K562 (cell line): ENCODE measurements around the gene BANK1. TPM values are rescaled to one million over a fixed set of nuclear protein-coding genes. Genes with fewer than 3 reads are reported as not detected.

Source experiments
- ATAC-seq: fragments of 200-7000 bp; cut with Tn5 transposase; 3 replicates; pipeline ENCODE4 v1.9.1; 2020; ENCODE audit warnings: moderate library complexity
- BruUV-seq: library from RNA; stranded (reverse); fragments of 400-500 nt; replicated peaks from 2 replicates; lab custom pipeline; 2021; lab: Mats Ljungman, UMichigan
- CTCF ChIA-PET: fragments of 300-600 bp; formaldehyde crosslinking; extraction: SDS; loops from one replicate; lab custom pipeline; 2021; ENCODE audit warnings: low intra/inter-chr PET ratio; lab: Yijun Ruan, JAX
- POLR2A ChIA-PET: fragments of 300-600, 350-650 bp; sonication (Branson Sonifier 250); formaldehyde crosslinking; extraction: SDS; loops from one replicate; lab custom pipeline; 2021; ENCODE audit warnings: antibody characterized with exemption, inconsistent platforms; lab: Yijun Ruan, JAX
- DNase-seq, 4 experiments: peaks; one replicate each; pipeline versions ENCODE4 v3.0.0 to v3.0.0-alpha.2; 2011 to 2018; ENCODE audit warnings: low spot score in 3 of 4, mixed read lengths in 3 of 4; ENCODE audit errors: extremely low read depth in 1 of 4
- FAIRE-seq: peaks from 2 replicates; lab custom pipeline; 2011; peaks lifted over from hg19 to GRCh38; lab: Jason Lieb, UNC
- H2AFZ ChIP-seq: 2 replicates; pipeline ENCODE4 v1.6.0; 2011; ENCODE audit warnings: low read depth, low read length, control low read depth, inconsistent platforms
- H3K27ac ChIP-seq: fragments of 200-600 bp; 3 replicates; pipeline ENCODE4 v1.8.0; 2011; ENCODE audit warnings: low read depth, mild to moderate bottlenecking, control low read depth, inconsistent platforms, low read length, moderate library complexity, mixed read lengths; ENCODE audit errors: extremely low read depth
- H3K27me3 ChIP-seq, 2 experiments: fragments of 300-600 bp in 1 of 2; 2 replicates in 1 of 2; 3 replicates in 1 of 2; pipeline versions ENCODE4 v1.6.0 to v1.8.0; 2011; ENCODE audit warnings: inconsistent platforms in 2 of 2, low read length in 2 of 2, mild to moderate bottlenecking in 1 of 2, mixed read lengths in 1 of 2, moderate library complexity in 1 of 2; ENCODE audit not compliant: control insufficient read depth in 2 of 2, insufficient read depth in 2 of 2
- H3K36me3 ChIP-seq: fragments of 300-600 bp; 3 replicates; pipeline ENCODE4 v1.8.0; 2011; ENCODE audit warnings: mild to moderate bottlenecking, low read length, inconsistent platforms; ENCODE audit not compliant: control insufficient read depth, insufficient read depth
- H3K4me1 ChIP-seq, 2 experiments: fragments of 200-600 bp in 1 of 2; replicated peaks in 1 of 2; 2 replicates in 1 of 2; 3 replicates in 1 of 2; pipeline versions ENCODE4 v1.5.1 to v1.8.0; 2011; ENCODE audit warnings: inconsistent platforms in 2 of 2, low read length in 2 of 2, mild to moderate bottlenecking in 1 of 2, mixed read lengths in 1 of 2, moderate library complexity in 1 of 2; ENCODE audit not compliant: control insufficient read depth in 2 of 2, insufficient read depth in 2 of 2
- H3K4me2 ChIP-seq: 2 replicates; pipeline ENCODE4 v1.6.1; 2011; ENCODE audit warnings: low read length, control low read depth, inconsistent platforms, mixed read lengths; ENCODE audit not compliant: insufficient read depth
- H3K4me3 ChIP-seq: fragments of 200-600 bp; sonication (generic), shearing (Covaris generic); 2 replicates; pipeline ENCODE4 v1.5.1; 2016; ENCODE audit warnings: control low read depth, inconsistent platforms
- H3K79me2 ChIP-seq: fragments of 200-600 bp; 3 replicates; pipeline ENCODE4 v1.8.0; 2011; ENCODE audit warnings: low read length, inconsistent platforms; ENCODE audit not compliant: control insufficient read depth, insufficient read depth
- H3K9ac ChIP-seq, 2 experiments: 2 replicates each; pipeline versions ENCODE4 v1.6.0 to v1.6.1; 2011; ENCODE audit warnings: low read depth in 2 of 2, low read length in 2 of 2, control low read depth in 1 of 2, inconsistent platforms in 1 of 2, mild to moderate bottlenecking in 1 of 2, mixed read lengths in 1 of 2; ENCODE audit not compliant: insufficient read depth in 1 of 2
- H3K9me1 ChIP-seq: one replicate; pipeline ENCODE4 v1.6.0; 2011; ENCODE audit warnings: inconsistent platforms, mild to moderate bottlenecking, low read length, moderate library complexity; ENCODE audit not compliant: control insufficient read depth, insufficient read depth
- H3K9me3 ChIP-seq: replicated peaks from 2 replicates; pipeline ENCODE4 v1.5.1; 2011; ENCODE audit warnings: low read depth, low read length, inconsistent platforms; ENCODE audit not compliant: control insufficient read depth, insufficient read depth
- H4K20me1 ChIP-seq: replicated peaks from 2 replicates; pipeline ENCODE4 v1.6.1; 2011; ENCODE audit warnings: low read length, inconsistent platforms, mixed read lengths; ENCODE audit not compliant: control insufficient read depth, insufficient read depth
- GATAD2A ChIP-seq: fragments of 450-650 bp; IDR thresholded peaks from 2 replicates; pipeline ENCODE4 v1.6.1; 2017
- HDAC6 ChIP-seq: IDR thresholded peaks from 2 replicates; pipeline ENCODE4 v1.6.1; 2012; ENCODE audit warnings: low read depth, mild to moderate bottlenecking, control low read depth, inconsistent platforms, low read length, moderate library complexity
- HINFP ChIP-seq: fragments of 450-650 bp; conservative IDR thresholded peaks from 2 replicates; pipeline ENCODE4 v1.6.1; 2016; ENCODE audit warnings: missing genetic modification characterization, low read depth, mild to moderate bottlenecking, control low read depth, missing compliant biosample characterization
- MAFK ChIP-seq: IDR thresholded peaks from 2 replicates; pipeline ENCODE4 v1.6.1; 2011; ENCODE audit warnings: low read length, improper control_type of control experiment
- SETDB1 ChIP-seq: IDR thresholded peaks from one replicate; pipeline ENCODE4 v1.6.1; 2012; ENCODE audit warnings: low read length, control low read depth, inconsistent platforms
- SMC3 ChIP-seq: conservative IDR thresholded peaks from 2 replicates; pipeline ENCODE4 v1.6.1; 2011; ENCODE audit warnings: low read depth, low read length, improper control_type of control experiment; ENCODE audit not compliant: insufficient read depth
- SRSF1 ChIP-seq: fragments of 200-400 bp; formaldehyde crosslinking; IDR thresholded peaks from 2 replicates; pipeline ENCODE4 v1.6.1; 2017; ENCODE audit warnings: mild to moderate bottlenecking, low read depth, low read length, moderate library complexity
- SUPT5H ChIP-seq: fragments of 450-650 bp; IDR thresholded peaks from 2 replicates; pipeline ENCODE4 v1.6.1; 2016
- ZNF197 ChIP-seq: fragments of 200-800 bp; sonication (Bioruptor generic); IDR thresholded peaks from 2 replicates; pipeline ENCODE4 v1.6.1; 2016; ENCODE audit warnings: low read depth, missing genetic modification characterization, missing compliant biosample characterization
- ZNF263 ChIP-seq: sonication (generic); formaldehyde crosslinking; IDR thresholded peaks from 2 replicates; pipeline ENCODE4 v1.8.0; 2022; ENCODE audit warnings: mild to moderate bottlenecking, missing genetic modification reagents, borderline replicate concordance
- ZNF324 ChIP-seq: fragments of 250-450 bp; sonication (Bioruptor Pico); IDR thresholded peaks from 2 replicates; pipeline ENCODE4 v1.4.0; 2020; ENCODE audit warnings: mild to moderate bottlenecking
- ZNF79 ChIP-seq: fragments of 250-450 bp; sonication (Bioruptor Pico); IDR thresholded peaks from 2 replicates; pipeline ENCODE4 v1.4.0; 2020; ENCODE audit warnings: low read depth, mild to moderate bottlenecking, moderate library complexity
- WGBS: fragments of 100-300 bp; shearing (Covaris generic); methylation state at CpG from one replicate; pipeline ENCODE4 v1.1.6; 2016; ENCODE audit warnings: low coverage, mixed read lengths; ENCODE audit not compliant: insufficient coverage; ENCODE audit errors: missing lambda C conversion rate; 5-methylcytosine and 5-hydroxymethylcytosine counted together
- in situ Hi-C: fragments of 300-500 bp; cut with MboI; formaldehyde crosslinking; loops from 4 replicates; pipeline ENCODE4 v1.15.0; 2018; ENCODE audit warnings: inconsistent platforms, mixed read lengths
- intact Hi-C: fragments of 100-400 bp; cut with micrococcal nuclease; formaldehyde crosslinking; loops from 2 replicates; pipeline ENCODE4 v1.14.2; 2022
- polyA plus RNA-seq, 8 experiments: library from polyadenylated mRNA; depleted of rRNA in 4 of 8; stranded (reverse) in 5 of 8; unstranded in 3 of 8; fragments of >200 nt; fragmentation: Nextera tagmentation in 2 of 8; fragmentation: Illumina TruSeq in 1 of 8; extraction: Ambion mirVana in 2 of 8; extraction: Trizol in 1 of 8; gene quantifications; 2 replicates each; pipeline versions ENCODE4 v1.2.1 to v1.2.3, GENCODE V29; 2011 to 2014; ENCODE audit warnings: inconsistent platforms in 1 of 8, missing spikeins in 1 of 8
- total RNA-seq, 7 experiments: library from RNA; depleted of rRNA in 6 of 7; stranded (reverse); fragments of >200 nt in 6 of 7; fragmentation: Illumina TruSeq in 2 of 7; extraction: Trizol in 2 of 7; gene quantifications; 2 replicates each; pipeline versions ENCODE4 v1.2.1 to v1.2.3, GENCODE V29; 2011 to 2021; ENCODE audit warnings: low replicate concordance in 1 of 7
- TF ChIP-seq, protein P1 (sequence below), 2 experiments: IDR thresholded peaks; 2 replicates each; pipeline ENCODE4 v1.6.1; 2012; ENCODE audit warnings: improper control_type of control experiment in 2 of 2, low read depth in 2 of 2, low read length in 2 of 2, borderline replicate concordance in 1 of 2

The BANK1 gene
- total and polyA plus RNA-seq, 9 of the 15 experiments (the other 6 are each of a cell fraction or from before 2014, with no cell fraction given) = not detected

GRCh38 chr4:101818362-101818761 is 27.8 kb downstream of the BANK1 start (continued):
- no peak for TF ChIP-seq ZNF79 (CRISPR knock-in tag)

GRCh38 chr4:101823864-101824263 is 33.3 kb downstream of the BANK1 start:
- no peaks in the 10 kb centered on the region for H3K36me3 ChIP-seq
- no peaks in the 10 kb centered on the region for H4K20me1 ChIP-seq
- H3K4me2 ChIP-seq = no peak overlapping the region
- ChIA-PET POLR2A (no interaction called here), CTCF (no interaction called here)
- TF ChIP-seq, protein P1, sequence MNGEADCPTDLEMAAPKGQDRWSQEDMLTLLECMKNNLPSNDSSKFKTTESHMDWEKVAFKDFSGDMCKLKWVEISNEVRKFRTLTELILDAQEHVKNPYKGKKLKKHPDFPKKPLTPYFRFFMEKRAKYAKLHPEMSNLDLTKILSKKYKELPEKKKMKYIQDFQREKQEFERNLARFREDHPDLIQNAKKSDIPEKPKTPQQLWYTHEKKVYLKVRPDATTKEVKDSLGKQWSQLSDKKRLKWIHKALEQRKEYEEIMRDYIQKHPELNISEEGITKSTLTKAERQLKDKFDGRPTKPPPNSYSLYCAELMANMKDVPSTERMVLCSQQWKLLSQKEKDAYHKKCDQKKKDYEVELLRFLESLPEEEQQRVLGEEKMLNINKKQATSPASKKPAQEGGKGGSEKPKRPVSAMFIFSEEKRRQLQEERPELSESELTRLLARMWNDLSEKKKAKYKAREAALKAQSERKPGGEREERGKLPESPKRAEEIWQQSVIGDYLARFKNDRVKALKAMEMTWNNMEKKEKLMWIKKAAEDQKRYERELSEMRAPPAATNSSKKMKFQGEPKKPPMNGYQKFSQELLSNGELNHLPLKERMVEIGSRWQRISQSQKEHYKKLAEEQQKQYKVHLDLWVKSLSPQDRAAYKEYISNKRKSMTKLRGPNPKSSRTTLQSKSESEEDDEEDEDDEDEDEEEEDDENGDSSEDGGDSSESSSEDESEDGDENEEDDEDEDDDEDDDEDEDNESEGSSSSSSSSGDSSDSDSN (IDR thresholded peaks at IDR 0.05; ENCODE audit: borderline replicate concordance in 1 of 2, low read depth in 2 of 2, low read length in 2 of 2) = no peak
- TF ChIP-seq HDAC6 (no peak), SUPT5H (no peak), SETDB1 (no peak), MAFK (no peak), GATAD2A (no peak), ZNF263 (CRISPR knock-in tag) (no peak), ZNF197 (no peak), SMC3 (no peak), SRSF1 (no peak), ZNF324 (CRISPR knock-in tag) (no peak), HINFP (tag) (no peak)
- H3K79me2 ChIP-seq = no peaks in the 10 kb centered on the region
- WGBS = 0% methylated on average over 2 of the region's 2 CpGs
- H3K9me3 ChIP-seq = no peaks in the 10 kb centered on the region
- no peaks in the 10 kb centered on the region for H3K9me1 ChIP-seq
- no peaks in the 10 kb centered on the region for H3K27me3 ChIP-seq
- H3K9ac ChIP-seq = no peak overlapping the region
- no peak for ATAC-seq
- intact Hi-C loops (no loop called here), in situ Hi-C loops (no loop called here)
- H3K4me1 ChIP-seq = no peaks in the 10 kb centered on the region
- no peak overlapping the region for H2AFZ ChIP-seq
- no peak overlapping the region for H3K27ac ChIP-seq
- H3K4me3 ChIP-seq = no peak overlapping the region
- no peak for FAIRE-seq
- BruUV-seq = no TSS peak
- DNase-seq = no peak
